H1 (cell line): Measurements from ENCODE around the gene ADCY1.

Source experiments
- BCL11A ChIP-seq, 2 experiments: IDR thresholded peaks; one replicate each; pipeline ENCODE4 v1.6.1; 2011; ENCODE audit warnings: low read depth in 2 of 2, low read length in 2 of 2, mild to moderate bottlenecking in 2 of 2
- CTCF ChIP-seq, 3 experiments: IDR thresholded peaks; 1 replicate in 2 of 3; 2 replicates in 1 of 3; pipeline versions ENCODE4 v1.5.1 to v1.6.1; 2011; ENCODE audit warnings: low read length in 3 of 3, mild to moderate bottlenecking in 3 of 3, inconsistent platforms in 2 of 3, low read depth in 1 of 3, moderate library complexity in 1 of 3; ENCODE audit not compliant: insufficient read depth in 1 of 3; ENCODE audit errors: control extremely low read depth in 1 of 3
- EP300 ChIP-seq, 2 experiments: IDR thresholded peaks; 1 replicate in 1 of 2; 2 replicates in 1 of 2; pipeline ENCODE4 v1.6.1; 2011 to 2012; ENCODE audit warnings: low read depth in 2 of 2, low read length in 2 of 2, mild to moderate bottlenecking in 2 of 2, borderline replicate concordance in 1 of 2, inconsistent platforms in 1 of 2, moderate library complexity in 1 of 2
- HDAC2 ChIP-seq, 2 experiments: fragments of 300-600 bp in 1 of 2; sonication (generic) in 1 of 2; IDR thresholded peaks; 2 replicates each; pipeline ENCODE4 v1.6.1; 2011 to 2012; ENCODE audit warnings: low read depth in 2 of 2, low read length in 2 of 2, mild to moderate bottlenecking in 2 of 2, moderate library complexity in 2 of 2, borderline replicate concordance in 1 of 2, inconsistent platforms in 1 of 2
- KDM5A ChIP-seq: fragments of 200-600 bp; IDR thresholded peaks from 2 replicates; pipeline ENCODE4 v1.7.1; 2012; ENCODE audit warnings: mild to moderate bottlenecking, low read length, inconsistent platforms, mixed read lengths
- POLR2AphosphoS5 ChIP-seq: IDR thresholded peaks from 2 replicates; pipeline ENCODE4 v1.6.1; 2011; ENCODE audit warnings: low read depth, low read length
- RFX5 ChIP-seq: IDR thresholded peaks from 2 replicates; pipeline ENCODE4 v1.6.1; 2011; ENCODE audit warnings: low read depth, low read length, improper control_type of control experiment, borderline replicate concordance
- SIN3A ChIP-seq, 2 experiments: IDR thresholded peaks in 1 of 2; conservative IDR thresholded peaks in 1 of 2; 2 replicates each; pipeline ENCODE4 v1.6.1; 2011 to 2012; ENCODE audit warnings: low read length in 2 of 2, improper control_type of control experiment in 1 of 2, low read depth in 1 of 2, mild to moderate bottlenecking in 1 of 2
- SRF ChIP-seq: IDR thresholded peaks from 2 replicates; pipeline ENCODE4 v1.6.1; 2011; ENCODE audit warnings: mild to moderate bottlenecking, low read depth, low read length, moderate library complexity
- TCF12 ChIP-seq: IDR thresholded peaks from 2 replicates; pipeline ENCODE4 v1.6.1; 2011; ENCODE audit warnings: low read depth, mild to moderate bottlenecking, low read length
- YY1 ChIP-seq: IDR thresholded peaks from 2 replicates; pipeline ENCODE4 v1.6.1; 2011; ENCODE audit warnings: low read depth, mild to moderate bottlenecking, low read length

GRCh38 chr7:45650404-45651394 is 76.5 kb downstream of the ADCY1 start:
- TF ChIP-seq BCL11A (IDR thresholded peaks at IDR 0.05; ENCODE audit: low read depth in 2 of 2, low read length in 2 of 2) (no peak), CTCF (IDR thresholded peaks at IDR 0.05; ENCODE audit: control extremely low read depth in 1 of 3, insufficient read depth in 1 of 3, low read depth in 1 of 3, low read length in 3 of 3) (no peak), SIN3A (conservative IDR thresholded peaks at IDR 0.05 in 1 of 2, IDR thresholded peaks at IDR 0.05 in 1 of 2; ENCODE audit: low read depth in 1 of 2, low read length in 2 of 2) (no peak), SRF (no peak), EP300 (IDR thresholded peaks at IDR 0.05; ENCODE audit: borderline replicate concordance in 1 of 2, low read depth in 2 of 2, low read length in 2 of 2) (no peak), HDAC2 (IDR thresholded peaks at IDR 0.05; ENCODE audit: borderline replicate concordance in 1 of 2, low read depth in 2 of 2, low read length in 2 of 2) (no peak), YY1 (no peak), POLR2AphosphoS5 (no peak), TCF12 (no peak), KDM5A (no peak), RFX5 (no peak)
